A673 (cell line): ENCODE measurements around the gene BFSP2. TPM values are rescaled to one million over a fixed set of nuclear protein-coding genes. Genes with fewer than 3 reads are reported as not detected.
"Not testable (repeated sequence)": the region's sequence is repeated elsewhere in the genome, so short reads cannot be mapped to it uniquely, and the experiment has no call there.

Source experiments
- BruUV-seq: library from RNA; stranded (reverse); fragments of 400-500 nt; replicated peaks from 2 replicates; lab custom pipeline; 2021; lab: Mats Ljungman, UMichigan
- CTCF ChIA-PET: fragments of 300-600 bp; sonication (Branson Sonifier 250); formaldehyde crosslinking; loops from one replicate; lab custom pipeline; 2022; ENCODE audit warnings: antibody characterized with exemption; lab: Charles Lee
- POLR2A ChIA-PET: fragments of 300-600 bp; sonication (Branson Sonifier 250); formaldehyde crosslinking; loops from one replicate; lab custom pipeline; 2022; ENCODE audit warnings: antibody characterized with exemption; ENCODE audit not compliant: low non-redundant PET; lab: Charles Lee
- DNase-seq: peaks from one replicate; pipeline ENCODE4 v3.0.0-alpha.2; 2015; ENCODE audit warnings: low spot score
- H3K27ac ChIP-seq: fragments of 200-600 bp; sonication (generic); 2 replicates; pipeline ENCODE4 v1.5.1; 2016; ENCODE audit warnings: mixed run types, low read depth, mild to moderate bottlenecking, mixed read lengths, antibody characterized with exemption, low read length; ENCODE audit not compliant: poor library complexity, severe bottlenecking
- H3K27me3 ChIP-seq: fragments of 200-600 bp; sonication (generic); replicated peaks from 2 replicates; pipeline ENCODE4 v1.6.1; 2017; ENCODE audit warnings: mixed run types, low read depth, mild to moderate bottlenecking, mixed read lengths, antibody characterized with exemption, low read length; ENCODE audit not compliant: insufficient read depth, poor library complexity
- H3K36me3 ChIP-seq: fragments of 200-600 bp; sonication (generic); 2 replicates; pipeline ENCODE4 v1.6.1; 2016; ENCODE audit warnings: mixed run types, mild to moderate bottlenecking, mixed read lengths, antibody characterized with exemption, low read length; ENCODE audit not compliant: insufficient read depth, poor library complexity, severe bottlenecking
- H3K4me1 ChIP-seq: fragments of 200-600 bp; sonication (generic); 2 replicates; pipeline ENCODE4 v1.6.1; 2017; ENCODE audit warnings: mixed run types, mild to moderate bottlenecking, mixed read lengths, antibody characterized with exemption, low read length; ENCODE audit not compliant: insufficient read depth, poor library complexity, severe bottlenecking
- H3K4me3 ChIP-seq: fragments of 200-600 bp; sonication (generic); 2 replicates; pipeline ENCODE4 v1.5.1; 2016; ENCODE audit warnings: low read depth, mixed run types, mild to moderate bottlenecking, mixed read lengths, low read length; ENCODE audit not compliant: poor library complexity, severe bottlenecking
- H3K9me3 ChIP-seq: fragments of 200-600 bp; sonication (generic); 2 replicates; pipeline ENCODE4 v1.6.1; 2016; ENCODE audit warnings: mixed run types, low read depth, mild to moderate bottlenecking, mixed read lengths, antibody characterized with exemption, low read length; ENCODE audit not compliant: poor library complexity, severe bottlenecking
- CTCF ChIP-seq: fragments of 300-800, 200-600 bp; sonication (generic); conservative IDR thresholded peaks from 2 replicates; pipeline ENCODE4 v1.5.1; 2017; ENCODE audit warnings: low read depth, mild to moderate bottlenecking, antibody characterized with exemption, low read length, moderate library complexity, mixed read lengths
- EZH2 ChIP-seq: fragments of 200-600 bp; sonication (generic); IDR thresholded peaks from 2 replicates; pipeline ENCODE4 v1.6.1; 2017; ENCODE audit warnings: borderline replicate concordance, low read depth, mild to moderate bottlenecking, mixed read lengths, antibody characterized with exemption, low read length; ENCODE audit not compliant: poor library complexity, severe bottlenecking
- intact Hi-C: fragments of 100-400 bp; cut with micrococcal nuclease; formaldehyde crosslinking; loops from one replicate; pipeline ENCODE4 v1.10.0; 2022; ENCODE audit not compliant: unreplicated experiment
- total RNA-seq: library from RNA; stranded (reverse); gene quantifications from 2 replicates; pipeline ENCODE4 v1.2.3, GENCODE V29; 2021

Gene BFSP2
- total RNA-seq, 1 experiment from 2014 or later, result not detected

- intact Hi-C loops, result no loop called here
Observed at GRCh38 chr3:133479401-133479800, 79.5 kb downstream of the BFSP2 start.

GRCh38 chr3:133479895-133480669 is 80.2 kb downstream of the BFSP2 start:
- POLR2A ChIA-PET, result no interaction called here
- CTCF ChIA-PET, result no interaction called here
- H3K27ac ChIP-seq, result no peak overlapping the region
- no TSS peak for BruUV-seq
- peaks cover 5% of the 10 kb centered on the region for H3K9me3 ChIP-seq
- peaks cover 15% of the 10 kb centered on the region for H3K4me1 ChIP-seq
- DNase-seq, result no peak
- no peaks in the 10 kb centered on the region for H3K36me3 ChIP-seq
- no peaks in the 10 kb centered on the region for H3K27me3 ChIP-seq
- no peak for TF ChIP-seq EZH2
- TF ChIP-seq CTCF, result no peak
- intact Hi-C loops, result no loop called here
- no peak overlapping the region for H3K4me3 ChIP-seq

More at GRCh38 chr3:133479401-133479800, 79.5 kb downstream of the BFSP2 start:
- Histone ChIP-seq H3K27me3 (no peaks in the 10 kb centered on the region), H3K9me3 (no peaks in the 10 kb centered on the region), H3K36me3 (no peaks in the 10 kb centered on the region), H3K4me3 (no peak overlapping the region), H3K27ac (no peak overlapping the region), H3K4me1 (peaks cover 15% of the 10 kb centered on the region)
- no peak for DNase-seq
- ChIA-PET POLR2A (no interaction called here), CTCF (no interaction called here)
- TF ChIP-seq EZH2 (no peak), CTCF (no peak)
- BruUV-seq, result no TSS peak

- H3K4me1 ChIP-seq, H3K9me3 ChIP-seq, POLR2A ChIA-PET, DNase-seq, H3K36me3 ChIP-seq, H3K4me3 ChIP-seq, BruUV-seq, H3K27me3 ChIP-seq, intact Hi-C loops, CTCF ChIA-PET, H3K27ac ChIP-seq: not testable (repeated sequence)
Observed at GRCh38 chr3:133482474-133482873, 82.6 kb downstream of the BFSP2 start.
